Fibroblast of pulmonary artery (primary cell): ENCODE measurements around the gene CKS1B.
A peak's percentile ranks its signal among the peaks of the same experiment; 100 is the strongest.

Experiments
- DNase-seq: peaks from one replicate; pipeline ENCODE4 v3.0.0-alpha.2; 2010; ENCODE audit warnings: low read depth
- H3K4me3 ChIP-seq: replicated peaks from 2 replicates; pipeline ENCODE4 v1.5.1; 2011; ENCODE audit warnings: low read depth, mild to moderate bottlenecking, control low read depth, low read length, moderate library complexity
- CTCF ChIP-seq: IDR thresholded peaks from 2 replicates; pipeline ENCODE4 v1.5.1; 2011; ENCODE audit warnings: mild to moderate bottlenecking, control low read depth, low read length, inconsistent platforms; ENCODE audit errors: missing control alignments

Gene CKS1B

GRCh38 chr1:154951901-154952657 is 22.4 kb upstream of the CKS1B start:
- DNase-seq = no peak
- TF ChIP-seq CTCF = no peak
- H3K4me3 ChIP-seq = no peak overlapping the region

- DNase-seq = no peak
- no peak for TF ChIP-seq CTCF
- no peak overlapping the region for H3K4me3 ChIP-seq
Measured at GRCh38 chr1:154952664-154953063, 21.8 kb upstream of the CKS1B start.

GRCh38 chr1:154953611-154954038 is 20.9 kb upstream of the CKS1B start:
- TF ChIP-seq CTCF = no peak
- DNase-seq = no peak
- no peak overlapping the region for H3K4me3 ChIP-seq

GRCh38 chr1:154954541-154954940 is 19.9 kb upstream of the CKS1B start:
- H3K4me3 ChIP-seq = no peak overlapping the region
- no peak for TF ChIP-seq CTCF
- no peak for DNase-seq

- DNase-seq = peak; percentile 88
- peak overlapping the region; percentile 80 for H3K4me3 ChIP-seq
- no peak for TF ChIP-seq CTCF
Measured at GRCh38 chr1:154955039-154955717, 19.3 kb upstream of the CKS1B start.

GRCh38 chr1:154955718-154956543 is 18.6 kb upstream of the CKS1B start, which contains the start of gene PBXIP1:
TSS of gene PBXIP1 (minus strand) at chr1:154956099. CDS start at chr1:154953721, 2,378 bp downstream.
- H3K4me3 ChIP-seq = peak within 1 kb of the TSS; percentile 80
- DNase-seq = peak; percentile 92
- peak; percentile 46 for TF ChIP-seq CTCF
